ENCODE data around the gene TMEM129. TPM values are rescaled to one million over a fixed set of nuclear protein-coding genes. Genes with fewer than 3 reads are reported as not detected.

The TMEM129 gene
- total and polyA plus RNA-seq, 2 experiments from 2014 or later, result 16.4 to 64.4 TPM

- Mint-ChIP-seq H3K9me3 (no peaks in the 10 kb centered on the region; the same call in 2 of the 3 replicates), H3K36me3 (ENCODE audit: low read depth) (no peaks in the 10 kb centered on the region), H3K4me3 (no peak overlapping the region), H3K27ac (no peak overlapping the region), H3K4me1 (peaks cover 12% of the 10 kb centered on the region), H3K27me3 (ENCODE audit: insufficient read depth, low read depth, poor library complexity) (peaks cover 24% of the 10 kb centered on the region)
- TF ChIP-seq CTCF (conservative IDR thresholded peaks at IDR 0.05; ENCODE audit: low read depth in 2 of 2), result no peak
- peak; percentile 50 for TF ChIP-seq STAT1 (IDR thresholded peaks at IDR 0.05; ENCODE audit: unreplicated experiment)
- peaks cover 26% of the 10 kb centered on the region for H3K4me1 ChIP-seq (ENCODE audit: insufficient read depth)
- DNase-seq (ENCODE audit: low spot score) (peak; percentile 54), ATAC-seq (peak; percentile 14)
- H3K9me2 ChIP-seq (ENCODE audit: insufficient read depth), result no peaks in the 10 kb centered on the region
- peak overlapping the region; percentile 79 for H3K4me2 ChIP-seq
- no peaks in the 10 kb centered on the region for H3K79me2 ChIP-seq (replicated peaks; ENCODE audit: insufficient read depth)
- H3K27ac ChIP-seq (ENCODE audit: low read depth), result no peak overlapping the region
- H3F3A ChIP-seq (replicated peaks; ENCODE audit: low read depth), result no peaks in the 10 kb centered on the region
- H2AFZ ChIP-seq, result no peak overlapping the region
- no peaks in the 10 kb centered on the region for H4K20me1 ChIP-seq (replicated peaks; ENCODE audit: insufficient read depth)
- no peaks in the 10 kb centered on the region for H3K36me3 ChIP-seq (ENCODE audit: insufficient read depth)
- no peaks in the 10 kb centered on the region for H3K27me3 ChIP-seq (ENCODE audit: insufficient read depth)
- peak overlapping the region; percentile 51 for H3K4me3 ChIP-seq
These were observed 45.3 kb upstream of the TMEM129 start for GRCh38 chr4:1766106-1767060.

- no peaks in the 10 kb centered on the region for H3K27me3 ChIP-seq (ENCODE audit: insufficient read depth)
- DNase-seq (ENCODE audit: low spot score) (no peak), ATAC-seq (peak; percentile 1)
- H3K27ac ChIP-seq (ENCODE audit: low read depth), result no peak overlapping the region
- no peaks in the 10 kb centered on the region for H3K36me3 ChIP-seq (ENCODE audit: insufficient read depth)
- H3K79me2 ChIP-seq (replicated peaks; ENCODE audit: insufficient read depth), result no peaks in the 10 kb centered on the region
- H4K20me1 ChIP-seq (replicated peaks; ENCODE audit: insufficient read depth), result no peaks in the 10 kb centered on the region
- Mint-ChIP-seq H3K36me3 (ENCODE audit: low read depth) (no peaks in the 10 kb centered on the region), H3K27ac (no peak overlapping the region), H3K9me3 (no peaks in the 10 kb centered on the region; the same call in 2 of the 3 replicates), H3K27me3 (ENCODE audit: insufficient read depth, low read depth, poor library complexity) (peaks cover 24% of the 10 kb centered on the region), H3K4me3 (no peak overlapping the region), H3K4me1 (peaks cover 12% of the 10 kb centered on the region)
- no peaks in the 10 kb centered on the region for H3K9me2 ChIP-seq (ENCODE audit: insufficient read depth)
- no peak overlapping the region for H3K4me2 ChIP-seq
- no peaks in the 10 kb centered on the region for H3F3A ChIP-seq (replicated peaks; ENCODE audit: low read depth)
- H3K4me3 ChIP-seq, result no peak overlapping the region
- H3K4me1 ChIP-seq (ENCODE audit: insufficient read depth), result peaks cover 26% of the 10 kb centered on the region
- H2AFZ ChIP-seq, result no peak overlapping the region
- TF ChIP-seq NANOG (IDR thresholded peaks at IDR 0.05; ENCODE audit: borderline replicate concordance) (no peak), ETS1 (IDR thresholded peaks at IDR 0.05) (no peak), CTCF (conservative IDR thresholded peaks at IDR 0.05; ENCODE audit: low read depth in 2 of 2) (no peak), ZNF462 (CRISPR knock-in tag; IDR thresholded peaks at IDR 0.05) (no peak), ZNF331 (CRISPR knock-in tag; IDR thresholded peaks at IDR 0.05; ENCODE audit: low read depth) (no peak), EZH2phosphoT487 (IDR thresholded peaks at IDR 0.05; ENCODE audit: unreplicated experiment) (no peak)
These were observed 44.4 kb upstream of the TMEM129 start for GRCh38 chr4:1765409-1766072.

All from GM23338 (cell line).